Endothelial cell of umbilical vein (primary cell): ENCODE results near the gene RARRES2. TPM values are rescaled to one million over a fixed set of nuclear protein-coding genes. Genes with fewer than 3 reads are reported as not detected.

Experiments used
- BruUV-seq: library from RNA; stranded (reverse); fragments of 400-500 nt; replicated peaks from 2 replicates; lab custom pipeline; 2021; lab: Mats Ljungman, UMichigan
- CTCF ChIA-PET: fragments of 300-600, 350-600 bp; sonication (Branson Sonifier 250); formaldehyde crosslinking; loops from one replicate; lab custom pipeline; 2021; ENCODE audit warnings: antibody characterized with exemption, inconsistent platforms; lab: Charles Lee
- POLR2A ChIA-PET: fragments of 300-600, 350-600 bp; sonication (Branson Sonifier 250); formaldehyde crosslinking; loops from one replicate; lab custom pipeline; 2021; ENCODE audit warnings: antibody characterized with exemption, inconsistent platforms; lab: Charles Lee
- DNase-seq: peaks from one replicate; pipeline ENCODE4 v3.0.0-alpha.2; 2011; ENCODE audit warnings: low read depth, low spot score
- FAIRE-seq: peaks from 2 replicates; lab custom pipeline; 2011; peaks lifted over from hg19 to GRCh38; lab: Jason Lieb, UNC
- H2AFZ ChIP-seq: 2 replicates; pipeline ENCODE4 v1.6.0; 2012; ENCODE audit warnings: low read depth, low read length, control low read depth, inconsistent platforms
- H3K27ac ChIP-seq: 2 replicates; pipeline ENCODE4 v1.5.1; 2011; ENCODE audit warnings: low read depth, mild to moderate bottlenecking, control low read depth, low read length, moderate library complexity; ENCODE audit not compliant: insufficient read depth
- H3K27me3 ChIP-seq, 2 experiments: 2 replicates each; pipeline versions ENCODE4 v1.6.0 to v1.6.1; 2011; ENCODE audit warnings: low read length in 2 of 2, mixed read lengths in 1 of 2; ENCODE audit not compliant: control insufficient read depth in 2 of 2, insufficient read depth in 2 of 2
- H3K36me3 ChIP-seq, 2 experiments: 2 replicates in 1 of 2; 3 replicates in 1 of 2; pipeline ENCODE4 v1.5.1; 2011; ENCODE audit warnings: low read length in 2 of 2, mild to moderate bottlenecking in 1 of 2, moderate library complexity in 1 of 2; ENCODE audit not compliant: control insufficient read depth in 2 of 2, insufficient read depth in 2 of 2; ENCODE audit errors: extremely low read depth in 1 of 2
- H3K4me1 ChIP-seq: 3 replicates; pipeline ENCODE4 v1.5.1; 2011; ENCODE audit warnings: mild to moderate bottlenecking, low read length; ENCODE audit not compliant: control insufficient read depth, insufficient read depth; ENCODE audit errors: extremely low read depth
- H3K4me2 ChIP-seq: 2 replicates; pipeline ENCODE4 v1.6.1; 2011; ENCODE audit warnings: low read length, control low read depth, mixed read lengths; ENCODE audit not compliant: insufficient read depth
- H3K4me3 ChIP-seq, 3 experiments: fragments of 200-600 bp in 1 of 3; sonication (generic), shearing (Covaris generic) in 1 of 3; replicated peaks in 1 of 3; 2 replicates each; pipeline ENCODE4 v1.5.1; 2011 to 2016; ENCODE audit warnings: control low read depth in 3 of 3, low read length in 3 of 3, mild to moderate bottlenecking in 2 of 3, inconsistent platforms in 1 of 3, low read depth in 1 of 3, moderate library complexity in 1 of 3; ENCODE audit not compliant: insufficient read depth in 1 of 3
- H3K79me2 ChIP-seq: 2 replicates; pipeline ENCODE4 v1.6.0; 2012; ENCODE audit warnings: low read length, inconsistent platforms; ENCODE audit not compliant: control insufficient read depth, insufficient read depth
- H3K9ac ChIP-seq: replicated peaks from 2 replicates; pipeline ENCODE3; 2011; ENCODE audit warnings: low read length, control low read depth; ENCODE audit not compliant: insufficient read depth; ENCODE audit errors: extremely low read depth
- H3K9me1 ChIP-seq: replicated peaks from 3 replicates; pipeline ENCODE4 v1.6.0; 2011; ENCODE audit warnings: mild to moderate bottlenecking, low read length; ENCODE audit not compliant: control insufficient read depth, insufficient read depth; ENCODE audit errors: extremely low read depth
- H3K9me3 ChIP-seq: replicated peaks from 2 replicates; pipeline ENCODE4 v1.5.1; 2012; ENCODE audit warnings: low read length, inconsistent platforms; ENCODE audit not compliant: control insufficient read depth, insufficient read depth
- H4K20me1 ChIP-seq: replicated peaks from 2 replicates; pipeline ENCODE3; 2011; ENCODE audit warnings: mild to moderate bottlenecking, low read length; ENCODE audit not compliant: control insufficient read depth, insufficient read depth; ENCODE audit errors: extremely low read depth
- EZH2 ChIP-seq: IDR thresholded peaks from 2 replicates; pipeline ENCODE4 v1.6.1; 2012; ENCODE audit warnings: borderline replicate concordance, low read depth, mild to moderate bottlenecking, moderate library complexity, low read length, inconsistent platforms; ENCODE audit not compliant: severe bottlenecking
- FOS ChIP-seq: IDR thresholded peaks from 2 replicates; pipeline ENCODE4 v1.6.1; 2011; ENCODE audit warnings: mild to moderate bottlenecking, low read length, moderate library complexity, borderline replicate concordance; ENCODE audit not compliant: insufficient read depth
- GATA2 ChIP-seq: IDR thresholded peaks from 2 replicates; pipeline ENCODE4 v1.7.0; 2011; ENCODE audit warnings: low read depth, mild to moderate bottlenecking, moderate library complexity, mixed read lengths, low read length; ENCODE audit not compliant: insufficient read length, insufficient read depth
- JUN ChIP-seq: IDR thresholded peaks from 2 replicates; pipeline ENCODE4 v1.6.1; 2011; ENCODE audit warnings: borderline replicate concordance, low read depth; ENCODE audit not compliant: insufficient read length, insufficient read depth
- MYC ChIP-seq: IDR thresholded peaks from one replicate; pipeline ENCODE4 v1.6.1; 2011; ENCODE audit warnings: mild to moderate bottlenecking, low read depth, low read length
- POLR2A ChIP-seq: IDR thresholded peaks from 2 replicates; pipeline ENCODE4 v1.6.1; 2012; ENCODE audit warnings: low read depth, mild to moderate bottlenecking, control low read depth, low read length
- POLR2AphosphoS5 ChIP-seq: IDR thresholded peaks from 2 replicates; pipeline ENCODE4 v1.6.1; 2012; ENCODE audit warnings: low read depth, mild to moderate bottlenecking, control low read depth, low read length, moderate library complexity; ENCODE audit not compliant: insufficient read depth
- dilution Hi-C: fragments of 300-500 bp; cut with MboI; formaldehyde crosslinking; loops from one replicate; pipeline ENCODE4 v1.15.0; 2019; ENCODE audit warnings: low sequenced_read_pairs; ENCODE audit not compliant: extremely low pct_ligation_motif_present
- intact Hi-C: fragments of 100-400 bp; cut with micrococcal nuclease; formaldehyde crosslinking; loops from one replicate; pipeline ENCODE4 v1.10.0; 2022
- polyA plus RNA-seq, 4 experiments: library from polyadenylated mRNA; depleted of rRNA in 3 of 4; stranded (reverse) in 3 of 4; unstranded in 1 of 4; fragments of >200 nt; gene quantifications; 2 replicates each; pipeline versions ENCODE4 v1.2.1 to v1.2.3, GENCODE V29; 2011 to 2012; ENCODE audit warnings: missing spikeins in 1 of 4
- total RNA-seq: library from RNA; stranded (reverse); gene quantifications from 2 replicates; pipeline ENCODE4 v1.2.3, GENCODE V29; 2021
- TF ChIP-seq, protein P1 (sequence below), 2 donors: IDR thresholded peaks; 1 replicate in 1 of 2; 2 replicates in 1 of 2; pipeline ENCODE4 v1.5.1; 2011; ENCODE audit warnings: low read length in 2 of 2, mild to moderate bottlenecking in 2 of 2, moderate library complexity in 2 of 2, control low read depth in 1 of 2, inconsistent platforms in 1 of 2, low read depth in 1 of 2; ENCODE audit not compliant: insufficient read depth in 1 of 2; ENCODE audit errors: extremely low read depth in 1 of 2
- TF ChIP-seq, protein P2 (sequence below): IDR thresholded peaks from 2 replicates; pipeline ENCODE4 v1.6.1; 2011; ENCODE audit not compliant: insufficient read depth, insufficient read length

The RARRES2 gene
- total and polyA plus RNA-seq, 2 donors (not counting 3 experiments of a cell fraction or from before 2014, with no cell fraction given), result not detected

- Histone ChIP-seq H3K4me3 (no peak overlapping the region), H3K9ac (no peak overlapping the region), H3K4me1 (peaks cover 13% of the 10 kb centered on the region), H3K36me3 (no peaks in the 10 kb centered on the region), H3K4me2 (no peak overlapping the region), H3K9me1 (no peaks in the 10 kb centered on the region), H3K27ac (no peak overlapping the region), H2AFZ (no peak overlapping the region), H3K9me3 (no peaks in the 10 kb centered on the region), H3K27me3 (no peaks in the 10 kb centered on the region), H3K79me2 (no peaks in the 10 kb centered on the region), H4K20me1 (no peaks in the 10 kb centered on the region)
- FAIRE-seq, result no peak
- ChIA-PET CTCF (interaction anchor here (1.0 kb wide), 1 partner anchor 11 kb away, joined by 4 read pairs; no protein-coding TSS in a partner anchor), POLR2A (no interaction called here)
- BruUV-seq, result no TSS peak
- TF ChIP-seq, protein P1, sequence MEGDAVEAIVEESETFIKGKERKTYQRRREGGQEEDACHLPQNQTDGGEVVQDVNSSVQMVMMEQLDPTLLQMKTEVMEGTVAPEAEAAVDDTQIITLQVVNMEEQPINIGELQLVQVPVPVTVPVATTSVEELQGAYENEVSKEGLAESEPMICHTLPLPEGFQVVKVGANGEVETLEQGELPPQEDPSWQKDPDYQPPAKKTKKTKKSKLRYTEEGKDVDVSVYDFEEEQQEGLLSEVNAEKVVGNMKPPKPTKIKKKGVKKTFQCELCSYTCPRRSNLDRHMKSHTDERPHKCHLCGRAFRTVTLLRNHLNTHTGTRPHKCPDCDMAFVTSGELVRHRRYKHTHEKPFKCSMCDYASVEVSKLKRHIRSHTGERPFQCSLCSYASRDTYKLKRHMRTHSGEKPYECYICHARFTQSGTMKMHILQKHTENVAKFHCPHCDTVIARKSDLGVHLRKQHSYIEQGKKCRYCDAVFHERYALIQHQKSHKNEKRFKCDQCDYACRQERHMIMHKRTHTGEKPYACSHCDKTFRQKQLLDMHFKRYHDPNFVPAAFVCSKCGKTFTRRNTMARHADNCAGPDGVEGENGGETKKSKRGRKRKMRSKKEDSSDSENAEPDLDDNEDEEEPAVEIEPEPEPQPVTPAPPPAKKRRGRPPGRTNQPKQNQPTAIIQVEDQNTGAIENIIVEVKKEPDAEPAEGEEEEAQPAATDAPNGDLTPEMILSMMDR (IDR thresholded peaks at IDR 0.05; ENCODE audit: extremely low read depth in 1 of 2, insufficient read depth in 1 of 2, low read depth in 1 of 2, low read length in 2 of 2), result no peak
- TF ChIP-seq FOS (no peak), JUN (no peak), POLR2A (no peak), MYC (no peak), EZH2 (no peak), POLR2AphosphoS5 (no peak), GATA2 (no peak)
- TF ChIP-seq, protein P2, sequence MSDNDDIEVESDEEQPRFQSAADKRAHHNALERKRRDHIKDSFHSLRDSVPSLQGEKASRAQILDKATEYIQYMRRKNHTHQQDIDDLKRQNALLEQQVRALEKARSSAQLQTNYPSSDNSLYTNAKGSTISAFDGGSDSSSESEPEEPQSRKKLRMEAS, result no peak
- intact Hi-C loops (no loop called here), dilution Hi-C loops (no loop called here)
- no peak for DNase-seq
Observed at GRCh38 chr7:150363370-150363769, 21.9 kb upstream of the RARRES2 start.
